ENCODE measurements around the gene TNNT2. TPM values are rescaled to one million over a fixed set of nuclear protein-coding genes. Genes with fewer than 3 reads are reported as not detected.

Gene TNNT2
- total RNA-seq, 1 experiment from 2014 or later = not detected

GRCh38 chr1:201397675-201398074, 20.2 kb upstream of the TNNT2 start:
- no peak overlapping the region for H3K4me3 ChIP-seq
- peaks cover 43% of the 10 kb centered on the region for H3K27me3 ChIP-seq (replicated peaks)
- H3K4me1 ChIP-seq (replicated peaks) = no peaks in the 10 kb centered on the region

DNA sequence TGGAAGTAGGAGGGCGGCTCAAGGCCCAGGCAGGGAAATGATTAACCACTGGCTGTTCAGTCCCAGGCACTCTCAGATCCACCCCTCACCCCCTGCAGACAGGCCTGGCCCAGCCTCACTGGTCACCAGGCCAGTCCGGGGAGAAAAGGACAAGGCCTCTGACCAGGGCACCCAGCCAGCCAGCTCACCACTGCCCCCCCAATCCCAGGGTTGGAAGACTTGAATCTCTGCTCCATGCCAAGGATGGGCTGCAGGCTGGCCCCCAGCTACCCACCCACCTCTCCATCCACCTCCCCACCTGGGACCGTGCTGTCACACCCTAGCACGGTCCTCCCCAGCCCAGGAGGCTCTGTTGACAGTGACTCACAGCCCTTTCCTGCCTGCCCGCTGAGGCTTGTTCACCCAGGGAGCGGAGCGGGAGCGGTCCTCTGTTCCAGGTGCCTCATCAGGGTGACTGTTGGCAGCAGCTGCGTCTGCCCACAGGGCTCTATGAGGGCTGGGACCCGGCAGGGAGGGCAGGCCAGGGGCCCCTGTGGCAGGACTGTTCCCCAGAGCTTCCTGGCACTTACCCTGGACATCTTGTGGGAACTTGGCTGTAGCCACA, 19.5 kb upstream of the TNNT2 start:
- H3K9me3 ChIP-seq (replicated peaks) = no peaks in the 10 kb centered on the region
- no peaks in the 10 kb centered on the region for H3K4me1 ChIP-seq (replicated peaks)
- no peak for DNase-seq (ENCODE audit: low read depth in 1 of 2, low spot score in 2 of 2)
- H3K4me3 ChIP-seq = no peak overlapping the region
- H3K27ac ChIP-seq = no peak overlapping the region
- H3K36me3 ChIP-seq = no peaks in the 10 kb centered on the region
- H3K27me3 ChIP-seq (replicated peaks) = peaks cover 45% of the 10 kb centered on the region

More at GRCh38 chr1:201397675-201398074, 20.2 kb upstream of the TNNT2 start:
- no peak for DNase-seq (ENCODE audit: low read depth in 1 of 2, low spot score in 2 of 2)
- Histone ChIP-seq H3K36me3 (no peaks in the 10 kb centered on the region), H3K27ac (no peak overlapping the region), H3K9me3 (replicated peaks) (no peaks in the 10 kb centered on the region)

- no peak overlapping the region for H3K4me3 ChIP-seq
- H3K9me3 ChIP-seq (replicated peaks) = no peaks in the 10 kb centered on the region
- H3K27me3 ChIP-seq (replicated peaks) = peaks cover 39% of the 10 kb centered on the region
- no peaks in the 10 kb centered on the region for H3K4me1 ChIP-seq (replicated peaks)
- H3K27ac ChIP-seq = no peak overlapping the region
- no peak for DNase-seq (ENCODE audit: low read depth in 1 of 2, low spot score in 2 of 2)
- no peaks in the 10 kb centered on the region for H3K36me3 ChIP-seq
Observed at GRCh38 chr1:201395936-201396335, 18.5 kb upstream of the TNNT2 start.

DNA sequence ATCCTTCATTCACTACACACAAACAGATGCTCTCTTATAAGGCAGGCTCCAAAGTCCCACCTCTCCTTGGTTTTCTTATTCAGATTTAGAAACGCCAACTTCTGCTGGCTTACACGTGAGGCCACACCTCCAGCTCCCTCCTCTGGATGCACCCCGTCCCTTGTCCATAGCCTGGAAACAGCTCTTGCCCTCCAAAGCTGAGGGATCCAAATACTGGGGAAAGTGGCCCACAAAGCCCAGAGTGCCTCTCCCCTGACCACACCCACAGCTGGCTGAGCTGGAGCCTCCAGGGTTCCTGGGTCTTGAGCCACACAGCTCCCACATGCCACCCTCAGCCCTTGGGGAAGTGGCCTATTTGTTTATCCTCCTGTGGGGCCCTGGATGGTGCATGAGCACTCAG, 17.1 kb upstream of the TNNT2 start:
- peaks cover 26% of the 10 kb centered on the region for H3K27me3 ChIP-seq (replicated peaks)
- DNase-seq (ENCODE audit: low read depth in 1 of 2, low spot score in 2 of 2) = no peak
- no peaks in the 10 kb centered on the region for H3K4me1 ChIP-seq (replicated peaks)
- H3K9me3 ChIP-seq (replicated peaks) = no peaks in the 10 kb centered on the region
- no peak overlapping the region for H3K4me3 ChIP-seq
- H3K27ac ChIP-seq = no peak overlapping the region
- no peaks in the 10 kb centered on the region for H3K36me3 ChIP-seq

GRCh38 chr1:201393076-201393475, 15.6 kb upstream of the TNNT2 start:
- Histone ChIP-seq H3K36me3 (no peaks in the 10 kb centered on the region), H3K27ac (no peak overlapping the region), H3K4me3 (no peak overlapping the region), H3K27me3 (replicated peaks) (peaks cover 11% of the 10 kb centered on the region), H3K9me3 (replicated peaks) (no peaks in the 10 kb centered on the region), H3K4me1 (replicated peaks) (no peaks in the 10 kb centered on the region)
- DNase-seq (ENCODE audit: low read depth in 1 of 2, low spot score in 2 of 2) = no peak

DNA sequence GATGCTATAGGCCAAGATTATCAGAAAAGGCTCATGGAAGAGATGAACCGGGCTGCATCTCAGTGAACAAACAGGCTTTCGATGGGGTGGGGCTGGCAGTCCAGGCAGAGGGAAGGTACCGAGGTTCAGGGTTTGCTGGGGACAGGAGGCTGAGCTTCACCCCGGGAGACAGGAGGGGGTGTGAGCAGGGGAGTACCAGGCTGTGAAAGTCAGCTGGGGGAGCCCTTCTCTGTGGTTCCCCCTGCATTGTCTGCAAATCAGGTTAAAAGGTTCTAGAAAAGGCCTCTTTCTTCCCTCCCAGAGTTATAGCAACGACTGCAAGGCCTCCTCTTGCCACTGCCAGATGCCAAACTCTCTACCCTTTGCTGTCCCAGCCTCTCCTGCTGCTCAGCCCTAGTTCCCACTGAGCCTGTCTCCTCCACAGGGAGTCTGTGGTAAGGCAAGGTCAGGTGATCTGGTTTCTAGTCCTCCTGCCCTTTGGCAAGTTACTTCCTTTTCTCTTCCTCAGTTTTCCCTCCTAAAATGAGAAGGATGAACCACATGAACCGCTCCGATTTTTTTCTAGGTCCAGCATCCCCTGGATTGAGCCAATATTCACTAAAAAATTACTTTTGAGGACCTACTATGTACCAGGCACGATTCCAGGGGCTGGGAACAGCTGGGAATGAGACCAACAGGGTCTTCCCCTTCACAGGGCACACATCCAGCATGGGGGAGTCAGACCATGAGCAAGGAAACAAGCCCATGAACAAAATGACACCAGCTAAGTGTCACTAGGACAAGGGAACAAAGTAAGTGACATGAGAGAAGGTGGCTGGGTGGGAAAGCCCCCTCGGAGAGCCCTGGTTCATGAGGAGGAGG, 14.4 kb upstream of the TNNT2 start:
- no peak overlapping the region for H3K4me3 ChIP-seq
- H3K4me1 ChIP-seq (replicated peaks) = no peaks in the 10 kb centered on the region
- no peaks in the 10 kb centered on the region for H3K36me3 ChIP-seq
- no peak for DNase-seq (ENCODE audit: low read depth in 1 of 2, low spot score in 2 of 2)
- no peaks in the 10 kb centered on the region for H3K9me3 ChIP-seq (replicated peaks)
- H3K27me3 ChIP-seq (replicated peaks) = peaks cover 11% of the 10 kb centered on the region
- H3K27ac ChIP-seq = no peak overlapping the region

GRCh38 chr1:201391225-201391624, 13.7 kb upstream of the TNNT2 start:
- no peak for DNase-seq (ENCODE audit: low read depth in 1 of 2, low spot score in 2 of 2)
- no peaks in the 10 kb centered on the region for H3K36me3 ChIP-seq
- H3K4me1 ChIP-seq (replicated peaks) = no peaks in the 10 kb centered on the region

DNA sequence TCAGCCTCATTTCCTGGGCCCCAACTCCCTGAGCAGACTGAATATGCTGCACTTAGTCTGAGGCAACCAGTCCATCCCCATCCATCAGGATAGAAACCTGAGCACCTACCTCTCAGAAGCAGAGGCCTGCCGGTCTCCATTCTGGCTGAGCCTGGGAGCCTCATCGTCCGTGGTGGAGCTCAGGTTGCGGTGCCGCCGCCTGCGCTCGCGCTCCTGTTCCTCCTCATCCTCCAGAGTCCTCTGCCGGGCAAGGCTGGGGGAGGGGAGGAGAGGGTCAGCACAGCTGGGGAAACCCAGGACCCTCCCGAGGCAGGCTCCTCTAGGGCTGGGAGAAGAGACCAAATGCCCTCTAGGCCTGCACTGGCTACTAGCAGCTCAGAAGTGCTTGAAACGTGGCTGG, 11.6 kb upstream of the TNNT2 start:
- Histone ChIP-seq H3K9me3 (replicated peaks) (no peaks in the 10 kb centered on the region), H3K27ac (no peak overlapping the region), H3K4me3 (no peak overlapping the region), H3K27me3 (replicated peaks) (peaks cover 7% of the 10 kb centered on the region), H3K4me1 (replicated peaks) (peaks cover 6% of the 10 kb centered on the region; the same call in 1 of the 2 replicates), H3K36me3 (no peaks in the 10 kb centered on the region)
- no peak for DNase-seq (ENCODE audit: low read depth in 1 of 2, low spot score in 2 of 2)

More at GRCh38 chr1:201391225-201391624, 13.7 kb upstream of the TNNT2 start:
- peaks cover 11% of the 10 kb centered on the region for H3K27me3 ChIP-seq (replicated peaks)
- no peak overlapping the region for H3K4me3 ChIP-seq
- H3K9me3 ChIP-seq (replicated peaks) = no peaks in the 10 kb centered on the region
- no peak overlapping the region for H3K27ac ChIP-seq

GRCh38 chr1:201386208-201386607, 8.7 kb upstream of the TNNT2 start:
- H3K27me3 ChIP-seq (replicated peaks) = no peaks in the 10 kb centered on the region
- no peak for DNase-seq (ENCODE audit: low read depth in 1 of 2, low spot score in 2 of 2)
- no peaks in the 10 kb centered on the region for H3K36me3 ChIP-seq
- H3K9me3 ChIP-seq (replicated peaks) = no peaks in the 10 kb centered on the region
- no peak overlapping the region for H3K4me3 ChIP-seq
- no peak overlapping the region for H3K27ac ChIP-seq
- peaks cover 9% of the 10 kb centered on the region; the same call in 1 of the 2 replicates for H3K4me1 ChIP-seq (replicated peaks)

DNA sequence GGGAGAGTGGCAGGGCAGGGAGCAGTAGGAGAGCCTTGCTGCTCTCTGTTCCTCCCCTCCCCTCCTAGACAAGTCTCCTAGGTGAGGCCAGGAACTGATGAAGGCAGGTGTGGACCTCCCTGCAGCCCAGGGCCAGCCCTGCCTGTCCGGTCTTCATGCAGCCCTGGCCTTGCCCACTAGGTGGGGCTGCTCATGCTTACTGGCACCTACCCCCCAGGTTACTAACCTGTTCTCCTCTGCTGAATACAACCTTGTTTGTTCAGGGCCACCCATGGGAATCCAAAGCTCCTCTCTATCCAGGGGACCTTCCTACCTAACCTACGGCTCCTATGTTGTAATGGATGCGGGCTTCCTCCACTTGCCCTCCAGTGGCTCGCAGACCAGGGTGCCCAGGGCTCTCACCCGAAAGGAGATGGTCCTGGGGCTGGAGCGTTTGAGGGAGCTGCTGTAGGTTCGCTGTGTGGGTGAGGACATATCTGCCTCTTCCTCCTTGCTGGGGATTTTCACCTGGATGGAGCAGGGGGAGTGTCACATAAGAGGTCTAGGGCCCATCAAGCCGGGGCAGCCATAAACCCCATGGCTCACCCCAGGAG, 7.9 kb upstream of the TNNT2 start:
- no peaks in the 10 kb centered on the region for H3K9me3 ChIP-seq (replicated peaks)
- H3K4me1 ChIP-seq (replicated peaks) = peaks cover 9% of the 10 kb centered on the region; the same call in 1 of the 2 replicates
- no peak overlapping the region for H3K4me3 ChIP-seq
- H3K36me3 ChIP-seq = no peaks in the 10 kb centered on the region
- H3K27me3 ChIP-seq (replicated peaks) = no peaks in the 10 kb centered on the region
- no peak overlapping the region for H3K27ac ChIP-seq
- no peak for DNase-seq (ENCODE audit: low read depth in 1 of 2, low spot score in 2 of 2)

DNA sequence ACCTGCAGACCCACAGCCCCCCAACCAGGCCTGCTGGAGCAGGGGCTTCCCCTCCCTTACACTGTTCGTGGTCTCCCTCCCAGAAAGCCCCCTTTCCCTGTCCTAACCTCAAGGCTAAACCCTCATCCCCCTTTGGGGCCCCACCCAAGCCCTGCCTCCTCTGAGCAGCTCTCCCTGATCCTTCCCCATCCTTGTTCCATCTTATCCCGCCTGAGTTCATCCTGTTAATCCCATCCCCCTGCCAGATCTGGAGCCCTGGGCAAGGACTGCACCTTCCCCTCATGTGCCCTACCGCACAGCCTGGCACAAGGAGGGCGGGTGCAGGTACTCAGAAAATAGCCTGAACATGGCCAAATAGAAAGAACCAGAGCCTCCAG, 6.9 kb upstream of the TNNT2 start:
- Histone ChIP-seq H3K9me3 (replicated peaks) (no peaks in the 10 kb centered on the region), H3K4me3 (no peak overlapping the region), H3K36me3 (no peaks in the 10 kb centered on the region), H3K27me3 (replicated peaks) (no peaks in the 10 kb centered on the region), H3K4me1 (replicated peaks) (peaks cover 9% of the 10 kb centered on the region; the same call in 1 of the 2 replicates), H3K27ac (no peak overlapping the region)
- no peak for DNase-seq (ENCODE audit: low read depth in 1 of 2, low spot score in 2 of 2)

DNA sequence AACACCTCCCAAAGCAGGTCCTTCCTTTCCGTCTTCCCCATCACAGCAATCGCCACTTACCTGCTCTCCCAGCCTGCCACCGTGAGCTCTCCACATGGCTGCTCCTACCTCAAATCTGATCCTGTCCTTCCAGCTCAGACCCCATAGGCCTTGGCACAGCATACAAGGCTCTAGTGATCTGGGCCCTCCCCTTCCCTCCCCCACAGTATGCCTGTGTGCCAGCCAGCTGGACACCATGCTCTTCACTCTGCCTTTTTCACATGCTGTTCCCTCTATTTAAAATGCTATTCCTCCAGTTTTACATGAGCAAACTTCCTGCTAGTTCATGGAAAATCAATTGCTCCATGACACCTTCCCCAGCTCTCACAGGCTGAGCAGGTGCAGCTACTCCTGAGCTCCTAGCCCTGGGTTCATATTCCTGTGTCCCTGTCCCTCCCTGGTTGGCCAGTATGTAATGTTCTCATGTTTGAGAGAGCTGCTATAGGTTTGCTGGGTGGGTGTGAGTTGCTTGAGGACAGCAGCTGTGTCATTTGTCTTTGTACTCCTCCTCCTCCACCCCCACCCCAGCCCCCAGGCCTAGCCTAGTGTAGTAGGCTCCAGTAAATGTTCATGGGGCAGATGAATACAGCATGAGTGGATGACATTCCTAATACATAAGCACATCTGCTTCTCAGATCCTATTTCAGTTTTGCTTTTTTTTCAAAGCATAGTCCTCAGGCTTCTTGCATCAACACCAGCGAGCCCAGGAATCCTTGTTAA, 6.3 kb upstream of the TNNT2 start:
- Histone ChIP-seq H3K27me3 (replicated peaks) (no peaks in the 10 kb centered on the region), H3K36me3 (no peaks in the 10 kb centered on the region), H3K27ac (no peak overlapping the region), H3K4me3 (no peak overlapping the region), H3K9me3 (replicated peaks) (no peaks in the 10 kb centered on the region), H3K4me1 (replicated peaks) (peaks cover 9% of the 10 kb centered on the region; the same call in 1 of the 2 replicates)
- DNase-seq (ENCODE audit: low read depth in 1 of 2, low spot score in 2 of 2) = peak in 1 of 2 experiments; percentile 21

GRCh38 chr1:201381130-201381529, 3.6 kb upstream of the TNNT2 start:
- H3K4me3 ChIP-seq = no peak overlapping the region
- no peak overlapping the region for H3K27ac ChIP-seq
- no peaks in the 10 kb centered on the region for H3K36me3 ChIP-seq
- no peak for DNase-seq (ENCODE audit: low read depth in 1 of 2, low spot score in 2 of 2)
- no peaks in the 10 kb centered on the region for H3K9me3 ChIP-seq (replicated peaks)
- peaks cover 9% of the 10 kb centered on the region; the same call in 1 of the 2 replicates for H3K4me1 ChIP-seq (replicated peaks)
- H3K27me3 ChIP-seq (replicated peaks) = peaks cover 3% of the 10 kb centered on the region
